ENCODE data around the gene PRR5L.

The PRR5L gene

DNA sequence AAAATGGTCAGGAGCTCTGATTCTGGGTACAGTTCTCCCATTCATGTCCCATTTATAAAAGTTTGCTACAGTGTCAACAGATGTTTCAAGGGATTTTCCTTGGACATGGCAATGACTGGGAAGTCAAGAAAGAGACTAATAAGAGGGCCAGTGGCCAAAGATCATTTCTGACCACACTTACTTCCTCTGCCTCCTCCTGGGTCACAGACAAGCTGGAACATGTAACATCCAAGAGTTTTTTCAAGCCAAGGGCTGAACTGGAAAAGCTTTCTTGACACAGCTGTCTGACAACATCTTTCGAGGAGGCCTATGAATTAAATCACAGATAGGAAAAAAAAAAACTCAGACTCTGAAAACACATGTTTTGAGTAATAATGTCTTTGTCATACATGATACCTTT lies 15.6 kb upstream of the PRR5L start:
- peaks cover 3% of the 10 kb centered on the region for H3K4me1 ChIP-seq (ENCODE audit: low read depth, poor library complexity, severe bottlenecking)
- H3K27ac ChIP-seq: no peak overlapping the region
- TF ChIP-seq, protein P1, sequence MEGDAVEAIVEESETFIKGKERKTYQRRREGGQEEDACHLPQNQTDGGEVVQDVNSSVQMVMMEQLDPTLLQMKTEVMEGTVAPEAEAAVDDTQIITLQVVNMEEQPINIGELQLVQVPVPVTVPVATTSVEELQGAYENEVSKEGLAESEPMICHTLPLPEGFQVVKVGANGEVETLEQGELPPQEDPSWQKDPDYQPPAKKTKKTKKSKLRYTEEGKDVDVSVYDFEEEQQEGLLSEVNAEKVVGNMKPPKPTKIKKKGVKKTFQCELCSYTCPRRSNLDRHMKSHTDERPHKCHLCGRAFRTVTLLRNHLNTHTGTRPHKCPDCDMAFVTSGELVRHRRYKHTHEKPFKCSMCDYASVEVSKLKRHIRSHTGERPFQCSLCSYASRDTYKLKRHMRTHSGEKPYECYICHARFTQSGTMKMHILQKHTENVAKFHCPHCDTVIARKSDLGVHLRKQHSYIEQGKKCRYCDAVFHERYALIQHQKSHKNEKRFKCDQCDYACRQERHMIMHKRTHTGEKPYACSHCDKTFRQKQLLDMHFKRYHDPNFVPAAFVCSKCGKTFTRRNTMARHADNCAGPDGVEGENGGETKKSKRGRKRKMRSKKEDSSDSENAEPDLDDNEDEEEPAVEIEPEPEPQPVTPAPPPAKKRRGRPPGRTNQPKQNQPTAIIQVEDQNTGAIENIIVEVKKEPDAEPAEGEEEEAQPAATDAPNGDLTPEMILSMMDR (conservative IDR thresholded peaks at IDR 0.05; ENCODE audit: low read depth, low read length): no peak
- H3K4me3 ChIP-seq (IDR thresholded peaks at IDR 0.05; ENCODE audit: insufficient read depth, low read depth, low read length): no peak overlapping the region
- H2AFZ ChIP-seq (ENCODE audit: low read depth): no peak overlapping the region
- H3K27me3 ChIP-seq (ENCODE audit: insufficient read depth, low read depth): no peaks in the 10 kb centered on the region
- H3K79me2 ChIP-seq (ENCODE audit: insufficient read depth, low read depth): no peaks in the 10 kb centered on the region
- H3K9ac ChIP-seq: no peak overlapping the region
- no peaks in the 10 kb centered on the region for H3K36me3 ChIP-seq (ENCODE audit: insufficient read depth)
- no peak overlapping the region for H3K4me2 ChIP-seq
- no peaks in the 10 kb centered on the region for H4K20me1 ChIP-seq (ENCODE audit: insufficient read depth)

DNA sequence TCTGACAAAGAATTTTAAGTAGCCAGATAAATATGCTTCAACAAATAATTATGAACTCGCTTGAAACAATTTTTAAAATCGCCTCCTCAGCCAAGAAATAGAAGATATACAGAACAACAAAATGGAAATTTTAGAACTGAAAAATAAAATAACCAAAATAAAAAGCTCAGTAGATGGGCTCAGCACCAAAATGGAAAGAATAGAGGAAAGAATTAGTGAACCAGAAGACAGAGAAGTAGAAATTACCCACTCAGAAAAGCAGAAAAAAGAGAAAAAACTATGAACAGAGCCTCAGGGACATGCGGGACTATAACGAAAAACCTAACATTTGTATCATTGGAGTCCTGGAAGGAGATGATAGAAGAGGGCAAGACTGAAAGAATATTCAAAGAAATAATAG lies 14.2 kb upstream of the PRR5L start:
- no peaks in the 10 kb centered on the region for H3K27me3 ChIP-seq (ENCODE audit: insufficient read depth, low read depth)
- no peaks in the 10 kb centered on the region for H4K20me1 ChIP-seq (ENCODE audit: insufficient read depth)
- no peak overlapping the region for H3K4me2 ChIP-seq
- H3K27ac ChIP-seq: no peak overlapping the region
- H3K79me2 ChIP-seq (ENCODE audit: insufficient read depth, low read depth): no peaks in the 10 kb centered on the region
- H3K36me3 ChIP-seq (ENCODE audit: insufficient read depth): no peaks in the 10 kb centered on the region
- no peak overlapping the region for H3K4me3 ChIP-seq (IDR thresholded peaks at IDR 0.05; ENCODE audit: insufficient read depth, low read depth, low read length)
- TF ChIP-seq, protein P1 (conservative IDR thresholded peaks at IDR 0.05; ENCODE audit: low read depth, low read length): no peak
- no peak overlapping the region for H2AFZ ChIP-seq (ENCODE audit: low read depth)
- H3K9ac ChIP-seq: no peak overlapping the region
- H3K4me1 ChIP-seq (ENCODE audit: low read depth, poor library complexity, severe bottlenecking): peaks cover 3% of the 10 kb centered on the region

DNA sequence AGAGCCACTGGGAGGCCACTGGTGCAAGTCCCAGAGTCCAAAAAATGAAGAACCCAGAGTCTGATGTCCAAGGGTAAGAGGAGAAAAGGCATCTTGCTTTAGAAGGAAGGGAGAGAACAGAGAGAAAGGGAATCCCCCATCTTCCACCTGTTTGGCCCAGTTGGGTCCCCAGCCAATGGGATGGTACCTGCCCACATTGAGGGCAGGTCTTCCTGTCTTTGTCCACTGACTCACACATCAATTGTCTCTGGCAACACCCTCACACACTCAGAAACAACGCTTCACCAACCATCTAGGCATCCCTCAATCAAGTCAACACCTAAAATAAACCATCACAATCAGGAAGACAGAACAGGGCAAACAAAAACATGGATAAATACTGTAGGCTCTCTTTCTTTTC lies 13.2 kb upstream of the PRR5L start:
- Histone ChIP-seq H3K27me3 (ENCODE audit: insufficient read depth, low read depth) (no peaks in the 10 kb centered on the region), H3K79me2 (ENCODE audit: insufficient read depth, low read depth) (no peaks in the 10 kb centered on the region), H3K27ac (no peak overlapping the region), H3K36me3 (ENCODE audit: insufficient read depth) (no peaks in the 10 kb centered on the region), H3K4me3 (IDR thresholded peaks at IDR 0.05; ENCODE audit: insufficient read depth, low read depth, low read length) (no peak overlapping the region), H3K9ac (no peak overlapping the region), H4K20me1 (ENCODE audit: insufficient read depth) (no peaks in the 10 kb centered on the region), H3K4me1 (ENCODE audit: low read depth, poor library complexity, severe bottlenecking) (peaks cover 3% of the 10 kb centered on the region), H3K4me2 (no peak overlapping the region), H2AFZ (ENCODE audit: low read depth) (no peak overlapping the region)
- TF ChIP-seq, protein P1 (conservative IDR thresholded peaks at IDR 0.05; ENCODE audit: low read depth, low read length): no peak

DNA sequence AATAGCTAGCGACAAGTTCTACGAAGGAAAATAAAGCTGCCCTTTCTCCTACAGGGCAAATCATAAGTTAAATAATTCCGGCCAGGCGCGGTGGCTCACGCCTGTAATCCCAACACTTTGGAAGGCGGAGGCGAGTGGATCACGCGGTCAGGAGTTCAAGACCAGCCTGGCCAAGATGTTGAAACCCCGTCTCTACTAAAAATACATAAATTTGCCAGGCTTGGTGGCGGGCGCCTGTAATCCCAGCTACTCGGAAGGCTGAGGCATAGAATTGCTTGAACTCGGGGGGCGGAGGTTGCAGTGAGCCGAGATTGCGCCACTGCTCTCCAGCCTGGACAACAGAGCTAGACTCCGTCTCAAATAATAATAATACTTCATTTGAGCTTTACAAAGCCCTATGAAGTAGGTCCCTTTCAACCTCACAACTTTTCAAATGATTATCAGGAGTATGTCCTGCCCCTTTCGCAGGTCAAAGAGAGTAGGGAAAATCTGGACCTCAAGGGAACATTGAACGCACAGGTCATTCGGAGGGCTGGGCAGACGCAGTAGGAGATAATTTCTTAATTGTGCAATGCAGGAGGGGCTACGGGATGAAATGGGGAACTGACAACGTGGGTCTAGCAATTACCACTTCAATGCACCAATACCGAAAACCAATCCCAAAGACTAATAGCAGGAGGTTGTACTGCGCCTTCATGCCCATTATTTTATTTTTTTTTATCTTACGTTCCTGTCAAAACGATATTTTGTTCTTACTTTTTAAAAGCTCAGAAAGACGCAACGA lies 7.5 kb upstream of the PRR5L start:
- Histone ChIP-seq H3K9ac (peak overlapping the region; percentile 67; the same call in 1 of the 2 replicates), H2AFZ (ENCODE audit: low read depth) (peak overlapping the region; percentile 95), H3K4me3 (IDR thresholded peaks at IDR 0.05; ENCODE audit: insufficient read depth, low read depth, low read length) (no peak overlapping the region), H3K4me1 (ENCODE audit: low read depth, poor library complexity, severe bottlenecking) (peaks cover 8% of the 10 kb centered on the region), H3K36me3 (ENCODE audit: insufficient read depth) (no peaks in the 10 kb centered on the region), H3K27me3 (ENCODE audit: insufficient read depth, low read depth) (no peaks in the 10 kb centered on the region), H3K27ac (peak overlapping the region; percentile 37; the same call in 1 of the 2 replicates), H3K4me2 (peak overlapping the region; percentile 56), H3K79me2 (ENCODE audit: insufficient read depth, low read depth) (0 out of 2 replicates have a peak, but pooled peaks cover 8% of the 10 kb centered on the region), H4K20me1 (ENCODE audit: insufficient read depth) (no peaks in the 10 kb centered on the region)
- TF ChIP-seq, protein P1 (conservative IDR thresholded peaks at IDR 0.05; ENCODE audit: low read depth, low read length): no peak

Measured in KMS-11 (cell line).